Adrenal gland (tissue), 12 donors: Measurements from ENCODE around the gene TAGLN. TPM values are rescaled to one million over a fixed set of nuclear protein-coding genes. Genes with fewer than 3 reads are reported as not detected.

Experiments
- DNase-seq, 7 donors: peaks; one replicate each; pipeline ENCODE4 v3.0.0-alpha.2; 2019 to 2020
- H3K27ac ChIP-seq, 5 donors: fragments of 200-600 bp; sonication (generic) in 4 of 5; 1 replicate in 3 of 5; 2 replicates in 2 of 5; pipeline versions ENCODE4 v1.5.1 to v1.8.0; 2016 to 2020; ENCODE audit warnings: mild to moderate bottlenecking in 1 of 5
- H3K27me3 ChIP-seq: fragments of 200-600 bp; 2 replicates; pipeline ENCODE4 v1.8.0; 2021
- H3K36me3 ChIP-seq, 2 donors: fragments of 200-600 bp; replicated peaks in 1 of 2; 1 replicate in 1 of 2; 2 replicates in 1 of 2; pipeline versions ENCODE4 v1.5.1 to v1.8.0; 2018 to 2022
- H3K4me1 ChIP-seq, 2 donors: fragments of 200-600 bp; replicated peaks in 1 of 2; 1 replicate in 1 of 2; 2 replicates in 1 of 2; pipeline versions ENCODE4 v1.5.1 to v1.8.0; 2018 to 2021
- H3K4me3 ChIP-seq, 4 donors: fragments of 200-600 bp; sonication (generic) in 3 of 4; one replicate each; pipeline ENCODE4 v1.5.1; 2016 to 2018
- H3K9me3 ChIP-seq, 3 donors: fragments of 200-600 bp; sonication (generic) in 1 of 3; replicated peaks in 1 of 3; 1 replicate in 2 of 3; 2 replicates in 1 of 3; pipeline versions ENCODE4 v1.5.1 to v1.8.0; 2016 to 2021
- CTCF ChIP-seq, 6 experiments: fragments of 450-650 bp in 4 of 6; fragments of 200-600 bp in 2 of 6; sonication (generic) in 1 of 6; IDR thresholded peaks; 1 replicate in 5 of 6; 2 replicates in 1 of 6; pipeline versions ENCODE4 v1.5.1 to v1.8.0; 2016 to 2021; ENCODE audit warnings: antibody characterized with exemption in 6 of 6, mild to moderate bottlenecking in 2 of 6, moderate library complexity in 1 of 6
- POLR2A ChIP-seq, 2 donors: fragments of 450-650 bp; IDR thresholded peaks; one replicate each; pipeline ENCODE4 v1.6.1; 2017; ENCODE audit warnings: antibody characterized with exemption in 2 of 2, mild to moderate bottlenecking in 2 of 2, moderate library complexity in 1 of 2
- WGBS, 4 donors: extraction: QIAGEN DNeasy Blood & Tissue Kit in 2 of 4; methylation state at CpG; one replicate each; pipeline versions ENCODE4 v1.1.5 to v1.1.7; 2013 to 2017; 5-methylcytosine and 5-hydroxymethylcytosine counted together
- intact Hi-C, 2 donors: fragments of 100-400 bp; cut with DNase I; formaldehyde crosslinking; loops; one replicate each; pipeline versions ENCODE4 v1.14.1 to v1.15.0; 2022 to 2023
- polyA plus RNA-seq, 3 donors: library from polyadenylated mRNA; stranded (reverse); fragments of 200-250 nt in 2 of 3; fragments of 350-450 nt in 1 of 3; fragmentation: Illumina TruSeq in 1 of 3; extraction: RNeasy Lipid Tissue Mini Kit (QIAGEN cat#74804) in 1 of 3; gene quantifications; one replicate each; pipeline ENCODE4 v1.2.3, GENCODE V29; 2013 to 2014
- total RNA-seq, 9 donors: library from RNA; depleted of rRNA in 4 of 9; stranded (reverse); fragments of >200 nt in 4 of 9; fragments of 120-200 nt in 1 of 9; fragmentation: NEBNext Ultra II Directional in 1 of 9; extraction: Animal tissue kit (Norgen Biotek cat#: 25700) in 1 of 9; gene quantifications; one replicate each; pipeline versions ENCODE4 v1.1.0 to v1.2.4, GENCODE V29; 2013 to 2023
- donor health status: healthy with polysubstance abuse.
- donor health status: Bipolar disorder and iron deficiency.
- donor health status: DM: yes; HTN: yes; CAD: no.
- donor health status: DM: no; HTN: no; CAD: no.
- donor health status: DM: no; HTN: no; CAD: no.
- donor health status: DM: yes; HTN: yes; CAD: no.

Gene TAGLN
- total and polyA plus RNA-seq, 12 donors: 37.1 to 1,290 (median 739) TPM

- 89 to 100% (median 95%) methylated on average over 2 of the region's 2 CpGs for WGBS, 4 donors
- no peaks in the 10 kb centered on the region for H3K9me3 ChIP-seq
- no peak overlapping the region for H3K27ac ChIP-seq
- no peak overlapping the region for H3K4me3 ChIP-seq
- peaks cover 0 to 29% of the 10 kb centered on the region in 2 donors for H3K4me1 ChIP-seq
- TF ChIP-seq CTCF (IDR thresholded peaks at IDR 0.05) (no peak), POLR2A (IDR thresholded peaks at IDR 0.05) (no peak)
- no peak for DNase-seq
- H3K27me3 ChIP-seq: no peaks in the 10 kb centered on the region
- intact Hi-C loops: no loop called here
- peaks cover 0 to 69% of the 10 kb centered on the region in 2 donors for H3K36me3 ChIP-seq
Observed at GRCh38 chr11:117157507-117157906, 41.7 kb upstream of the TAGLN start.

GRCh38 chr11:117159892-117160291 is 39.3 kb upstream of the TAGLN start:
- 86 to 97% (median 93%) methylated on average over 2 of the region's 2 CpGs for WGBS, 4 donors
- peaks cover 0 to 77% of the 10 kb centered on the region in 2 donors for H3K36me3 ChIP-seq

GRCh38 chr11:117160826-117161225 is 38.3 kb upstream of the TAGLN start:
- WGBS, 4 donors: 65 to 74% (median 73%) methylated on average over 2 of the region's 2 CpGs
- H3K36me3 ChIP-seq: peaks cover 0 to 76% of the 10 kb centered on the region in 2 donors

More at GRCh38 chr11:117159892-117160291, 39.3 kb upstream of the TAGLN start:
- no peaks in the 10 kb centered on the region for H3K27me3 ChIP-seq
- H3K4me3 ChIP-seq: no peak overlapping the region
- no peaks in the 10 kb centered on the region for H3K9me3 ChIP-seq
- peaks cover 0 to 12% of the 10 kb centered on the region in 2 donors for H3K4me1 ChIP-seq
- intact Hi-C loops: no loop called here
- no peak for TF ChIP-seq CTCF (IDR thresholded peaks at IDR 0.05)
- TF ChIP-seq POLR2A (IDR thresholded peaks at IDR 0.05): no peak
- DNase-seq: no peak
- H3K27ac ChIP-seq: no peak overlapping the region

GRCh38 chr11:117166491-117166890 is 32.7 kb upstream of the TAGLN start:
- H3K27ac ChIP-seq: no peak overlapping the region
- WGBS, 4 donors: 62 to 83% (median 69%) methylated on average over 1 of the region's 1 CpG
- peaks cover 0 to 93% of the 10 kb centered on the region in 2 donors for H3K36me3 ChIP-seq
- DNase-seq: no peak
- TF ChIP-seq POLR2A (IDR thresholded peaks at IDR 0.05): no peak
- no peaks in the 10 kb centered on the region for H3K9me3 ChIP-seq
- no peak overlapping the region for H3K4me3 ChIP-seq
- intact Hi-C loops: no loop called here
- no peaks in the 10 kb centered on the region for H3K27me3 ChIP-seq
- peaks cover 0 to 10% of the 10 kb centered on the region in 2 donors for H3K4me1 ChIP-seq

More at GRCh38 chr11:117160826-117161225, 38.3 kb upstream of the TAGLN start:
- intact Hi-C loops: no loop called here
- Histone ChIP-seq H3K9me3 (no peaks in the 10 kb centered on the region), H3K4me1 (peaks cover 0 to 12% of the 10 kb centered on the region in 2 donors), H3K27ac (no peak overlapping the region), H3K4me3 (no peak overlapping the region), H3K27me3 (no peaks in the 10 kb centered on the region)
- no peak for TF ChIP-seq CTCF (IDR thresholded peaks at IDR 0.05)
- TF ChIP-seq POLR2A (IDR thresholded peaks at IDR 0.05): no peak
- no peak for DNase-seq

GRCh38 chr11:117169736-117170135 is 29.4 kb upstream of the TAGLN start:
- Histone ChIP-seq H3K4me1 (peaks cover 0 to 30% of the 10 kb centered on the region in 2 donors), H3K9me3 (no peaks in the 10 kb centered on the region), H3K27me3 (no peaks in the 10 kb centered on the region), H3K27ac (no peak overlapping the region), H3K4me3 (no peak overlapping the region), H3K36me3 (peaks cover 0 to 61% of the 10 kb centered on the region in 2 donors)
- no peak for TF ChIP-seq POLR2A (IDR thresholded peaks at IDR 0.05)
- no peak for TF ChIP-seq CTCF (IDR thresholded peaks at IDR 0.05)
- WGBS, 4 donors: 83 to 92% (median 87%) methylated on average over 2 of the region's 2 CpGs
- intact Hi-C loops: no loop called here
- DNase-seq: no peak
